GM18499 (cell line): ENCODE results near the gene PSD4.

Source experiments
- ATAC-seq: cut with Tn5 transposase; IDR thresholded peaks from one replicate; pipeline ENCODE4 v1.9.1; 2021; ENCODE audit warnings: moderate number of reproducible peaks; ENCODE audit not compliant: insufficient read depth, unreplicated experiment

PSD4 gene

DNA sequence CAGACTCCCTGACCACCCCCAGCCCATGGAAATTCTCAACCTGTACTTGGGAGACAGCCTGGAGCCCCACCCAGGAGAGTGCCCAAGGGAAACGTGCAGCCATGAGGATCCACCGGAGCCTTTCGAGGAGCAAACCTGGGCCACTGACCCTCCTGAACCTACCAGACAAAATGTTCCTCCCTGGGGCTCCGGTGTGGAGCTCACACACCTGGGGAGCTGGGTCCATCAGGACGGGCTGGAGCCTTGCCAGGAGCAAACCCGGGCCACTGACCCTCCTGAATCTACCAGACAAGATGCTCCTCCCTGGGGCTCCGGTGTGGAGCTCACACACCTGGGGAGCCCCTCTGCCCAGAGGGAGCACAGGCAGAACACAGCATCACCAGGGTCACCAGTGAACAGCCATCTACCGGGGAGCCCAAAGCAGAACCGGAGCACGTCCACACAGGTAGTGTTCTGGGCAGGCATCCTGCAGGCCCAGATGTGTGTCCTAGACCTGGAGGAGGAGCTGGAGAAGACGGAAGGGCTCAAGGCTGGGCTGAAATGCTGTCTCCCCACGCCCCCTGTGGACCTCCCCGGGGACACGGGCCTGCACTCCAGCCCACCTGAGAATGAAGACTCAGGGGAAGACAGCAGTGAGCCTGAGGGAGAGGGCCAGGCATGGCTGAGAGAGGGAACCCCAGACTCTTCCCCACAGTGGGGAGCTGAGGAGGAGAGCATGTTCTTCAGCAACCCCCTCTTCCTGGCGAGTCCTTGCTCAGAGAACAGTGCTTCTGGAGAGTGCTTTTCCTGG, 8.9 kb downstream of the PSD4 start:
- ATAC-seq = no peak

GRCh38 chr2:113183264-113183663, 9.5 kb downstream of the PSD4 start:
- no peak for ATAC-seq

- no peak for ATAC-seq
Measured at GRCh38 chr2:113183703-113184102, 9.9 kb downstream of the PSD4 start.

- ATAC-seq = no peak
Measured at GRCh38 chr2:113184531-113185230, 10.9 kb downstream of the PSD4 start.

GRCh38 chr2:113185664-113186432, 12.1 kb downstream of the PSD4 start:
- no peak for ATAC-seq

- ATAC-seq = no peak
Measured at GRCh38 chr2:113186433-113186796, 12.6 kb downstream of the PSD4 start.

- no peak for ATAC-seq
Measured at GRCh38 chr2:113187771-113188170, 14.0 kb downstream of the PSD4 start.

GRCh38 chr2:113190871-113191270, 17.1 kb downstream of the PSD4 start:
- no peak for ATAC-seq

- ATAC-seq = no peak
Measured at GRCh38 chr2:113192459-113193100, 18.8 kb downstream of the PSD4 start.

DNA sequence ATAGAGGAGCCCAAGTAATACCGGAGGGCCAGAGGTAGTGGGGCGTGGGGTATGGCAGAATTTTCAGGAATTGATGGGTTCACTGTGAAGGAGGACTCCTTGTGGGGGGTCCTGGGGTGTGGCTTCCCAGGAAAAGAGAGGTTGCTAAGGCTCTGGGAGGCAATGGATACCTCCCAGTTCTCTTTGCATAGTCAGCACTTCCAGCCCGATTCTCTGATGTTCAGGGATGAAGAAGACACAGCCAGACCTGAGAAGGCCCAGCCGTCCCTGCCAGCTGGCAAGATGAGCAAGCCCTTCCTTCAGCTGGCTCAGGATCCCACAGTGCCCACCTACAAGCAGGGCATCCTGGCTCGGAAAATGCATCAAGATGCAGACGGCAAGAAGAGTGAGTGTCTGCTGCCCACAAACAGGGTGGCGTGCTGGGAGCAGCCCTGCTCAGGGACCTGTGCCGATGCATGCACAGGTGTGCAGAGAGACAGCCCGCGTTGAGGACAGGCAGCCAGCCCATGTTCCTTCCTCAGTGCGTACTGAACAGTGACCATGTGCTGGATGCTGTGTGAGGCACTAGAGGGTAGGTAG, 22.2 kb downstream of the PSD4 start:
- ATAC-seq = no peak

- ATAC-seq = no peak
Measured at GRCh38 chr2:113196839-113197238, 23.1 kb downstream of the PSD4 start.

- no peak for ATAC-seq
Measured at GRCh38 chr2:113197347-113198047, 23.7 kb downstream of the PSD4 start.

DNA sequence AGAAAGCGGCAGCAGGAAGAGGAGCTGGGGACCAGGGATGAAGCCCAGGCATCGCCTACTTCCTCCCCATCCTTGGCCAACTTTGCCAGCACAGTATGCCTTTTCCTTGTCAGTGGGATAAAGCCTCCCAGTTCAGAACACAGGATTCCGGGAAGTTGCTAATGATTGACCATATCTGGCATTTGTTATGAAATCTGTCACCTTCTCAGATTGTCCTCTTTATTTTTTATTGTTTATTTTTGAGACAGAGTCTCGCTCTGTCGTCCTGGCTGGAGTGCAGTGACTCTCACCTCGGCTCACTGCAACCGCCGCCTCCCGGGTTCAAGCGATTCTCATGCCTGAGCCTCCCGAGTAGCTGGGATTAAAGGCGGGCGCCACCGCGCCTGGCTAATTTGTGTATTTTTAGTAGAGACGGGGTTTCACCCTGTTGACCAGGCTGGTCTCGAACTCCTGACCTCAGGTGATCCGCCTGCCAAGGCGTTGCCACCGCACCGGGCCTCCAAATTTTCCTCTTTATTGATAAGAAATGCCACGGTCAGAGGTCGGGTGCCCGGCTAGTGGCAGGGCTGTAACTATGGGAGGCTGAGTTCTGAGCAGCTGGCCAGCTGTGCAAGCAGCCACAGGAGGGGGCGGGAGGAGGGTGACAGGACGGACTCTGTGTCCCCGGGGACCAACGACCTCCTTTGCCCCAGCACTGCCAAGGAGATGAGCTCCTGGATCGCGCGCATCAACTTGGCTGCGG, 24.4 kb downstream of the PSD4 start:
- ATAC-seq = no peak

DNA sequence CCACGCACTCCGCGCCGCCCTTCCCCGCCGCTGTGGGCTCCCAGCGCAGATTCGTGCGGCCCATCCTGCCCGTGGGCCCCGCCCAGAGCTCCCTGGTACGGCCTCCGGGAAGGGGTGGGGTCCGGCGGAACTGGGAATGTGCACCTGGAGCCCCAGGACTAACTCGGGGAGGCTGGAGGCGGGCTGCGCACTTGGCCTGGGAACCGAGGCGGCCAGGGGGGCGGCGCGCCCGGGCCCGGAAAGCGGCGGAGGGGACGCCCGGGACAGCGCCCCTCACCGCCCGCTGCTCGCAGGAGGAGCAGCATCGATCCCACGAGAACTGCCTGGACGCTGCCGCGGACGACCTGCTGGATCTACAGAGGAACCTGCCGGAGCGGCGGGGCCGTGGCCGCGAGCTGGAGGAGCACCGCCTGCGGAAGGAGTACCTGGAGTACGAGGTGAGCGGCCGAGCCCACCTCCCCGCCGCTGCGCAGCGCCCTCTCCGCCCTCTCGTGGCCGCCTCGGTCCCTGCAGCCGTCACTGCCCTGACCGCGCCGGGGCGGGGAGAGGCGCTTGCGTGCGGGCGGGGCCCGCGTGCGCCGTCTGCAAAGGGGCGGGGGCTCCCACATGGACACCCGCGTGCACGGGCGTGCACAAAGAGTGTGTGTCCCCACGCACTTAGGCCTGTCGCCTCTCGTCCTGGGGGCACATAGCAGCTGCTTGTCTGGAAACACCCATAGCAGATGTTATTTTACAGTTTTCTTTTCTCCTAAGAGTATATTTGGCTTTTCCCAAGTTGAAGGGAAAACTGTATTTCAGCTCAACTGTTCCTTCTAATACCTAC, 25.2 kb downstream of the PSD4 start:
- no peak for ATAC-seq

GRCh38 chr2:113200236-113200635, 26.5 kb downstream of the PSD4 start:
- ATAC-seq = no peak

DNA sequence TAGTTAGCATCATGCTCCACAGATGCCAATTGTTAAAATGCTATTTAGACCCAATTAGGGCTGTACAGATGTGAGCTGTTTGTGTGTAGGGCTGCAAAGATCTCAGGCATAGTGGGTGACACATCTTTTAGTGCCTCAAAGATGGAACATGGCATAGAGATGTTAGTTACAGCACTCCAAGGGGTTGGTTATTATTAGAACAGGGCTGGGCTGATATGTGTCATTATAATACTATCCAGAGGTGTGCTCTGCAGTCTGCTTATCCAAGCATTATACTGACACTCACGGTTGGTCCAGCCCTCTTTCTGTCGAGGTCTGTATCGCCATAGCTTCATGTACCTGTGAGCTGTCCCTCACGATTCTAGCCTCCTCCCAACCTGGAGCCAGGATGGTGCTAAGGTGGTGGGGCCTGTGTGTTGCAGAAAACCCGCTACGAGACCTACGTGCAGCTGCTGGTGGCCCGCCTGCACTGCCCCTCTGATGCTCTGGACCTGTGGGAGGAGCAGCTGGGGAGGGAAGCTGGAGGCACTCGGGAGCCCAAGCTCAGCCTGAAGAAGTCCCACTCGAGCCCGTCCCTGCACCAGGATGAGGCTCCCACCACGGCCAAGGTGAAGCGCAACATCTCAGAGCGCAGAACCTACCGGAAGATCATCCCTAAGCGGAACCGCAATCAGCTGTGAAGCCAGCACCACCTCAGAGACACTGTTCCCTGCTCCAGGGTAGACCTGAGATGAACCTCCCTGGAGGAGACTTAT, 27.1 kb downstream of the PSD4 start:
- ATAC-seq = no peak

- ATAC-seq = no peak
Measured at GRCh38 chr2:113201496-113202304, 27.9 kb downstream of the PSD4 start.
